ENCODE results near the gene CHD6.

Gene CHD6

GRCh38 chr20:41580350-41580749, 37.8 kb downstream of the CHD6 start:
- DNase-seq (ENCODE audit: low read depth in 2 of 2) = no peak

GRCh38 chr20:41577129-41578009, 40.8 kb downstream of the CHD6 start:
- no peak for DNase-seq (ENCODE audit: low read depth in 2 of 2)

- DNase-seq (ENCODE audit: low read depth in 2 of 2) = no peak
Observed at GRCh38 chr20:41575412-41575811, 42.8 kb downstream of the CHD6 start.

GRCh38 chr20:41574802-41575389, 43.3 kb downstream of the CHD6 start:
- no peak for DNase-seq (ENCODE audit: low read depth in 2 of 2)

GRCh38 chr20:41573955-41574354, 44.2 kb downstream of the CHD6 start:
- DNase-seq (ENCODE audit: low read depth in 2 of 2) = no peak

GRCh38 chr20:41572010-41572572, 46.1 kb downstream of the CHD6 start:
- DNase-seq (ENCODE audit: low read depth in 2 of 2) = no peak

- no peak for DNase-seq (ENCODE audit: low read depth in 2 of 2)
Observed at GRCh38 chr20:41571006-41571405, 47.2 kb downstream of the CHD6 start.

- no peak for DNase-seq (ENCODE audit: low read depth in 2 of 2)
Observed at GRCh38 chr20:41570557-41570956, 47.6 kb downstream of the CHD6 start.

- no peak for DNase-seq (ENCODE audit: low read depth in 2 of 2)
Observed at GRCh38 chr20:41567615-41568014, 50.6 kb downstream of the CHD6 start.

- no peak for DNase-seq (ENCODE audit: low read depth in 2 of 2)
Observed at GRCh38 chr20:41566896-41567527, 51.2 kb downstream of the CHD6 start.

GRCh38 chr20:41563087-41563486, 55.1 kb downstream of the CHD6 start:
- no peak for DNase-seq (ENCODE audit: low read depth in 2 of 2)

- DNase-seq (ENCODE audit: low read depth in 2 of 2) = no peak
Observed at GRCh38 chr20:41560970-41561369, 57.2 kb downstream of the CHD6 start.

GRCh38 chr20:41559658-41560057, 58.5 kb downstream of the CHD6 start:
- no peak for DNase-seq (ENCODE audit: low read depth in 2 of 2)

- DNase-seq (ENCODE audit: low read depth in 2 of 2) = no peak
Observed at GRCh38 chr20:41553142-41553879, 64.9 kb downstream of the CHD6 start.

- DNase-seq (ENCODE audit: low read depth in 2 of 2) = no peak
Observed at GRCh38 chr20:41552295-41553068, 65.7 kb downstream of the CHD6 start.

- DNase-seq (ENCODE audit: low read depth in 2 of 2) = no peak
Observed at GRCh38 chr20:41551011-41551705, 67.0 kb downstream of the CHD6 start.

- no peak for DNase-seq (ENCODE audit: low read depth in 2 of 2)
Observed at GRCh38 chr20:41547221-41547620, 71.0 kb downstream of the CHD6 start.

GRCh38 chr20:41546535-41546934, 71.6 kb downstream of the CHD6 start:
- no peak for DNase-seq (ENCODE audit: low read depth in 2 of 2)

- DNase-seq (ENCODE audit: low read depth in 2 of 2) = no peak
Observed at GRCh38 chr20:41544472-41544871, 73.7 kb downstream of the CHD6 start.

GRCh38 chr20:41540918-41541317, 77.3 kb downstream of the CHD6 start:
- no peak for DNase-seq (ENCODE audit: low read depth in 2 of 2)
